Right forelimb (tissue), 1 donor: ENCODE data around the gene WDR3.

Experiments used
- DNase-seq: peaks from one replicate; pipeline ENCODE4 v3.0.0-alpha.2; 2018

Gene WDR3

DNA sequence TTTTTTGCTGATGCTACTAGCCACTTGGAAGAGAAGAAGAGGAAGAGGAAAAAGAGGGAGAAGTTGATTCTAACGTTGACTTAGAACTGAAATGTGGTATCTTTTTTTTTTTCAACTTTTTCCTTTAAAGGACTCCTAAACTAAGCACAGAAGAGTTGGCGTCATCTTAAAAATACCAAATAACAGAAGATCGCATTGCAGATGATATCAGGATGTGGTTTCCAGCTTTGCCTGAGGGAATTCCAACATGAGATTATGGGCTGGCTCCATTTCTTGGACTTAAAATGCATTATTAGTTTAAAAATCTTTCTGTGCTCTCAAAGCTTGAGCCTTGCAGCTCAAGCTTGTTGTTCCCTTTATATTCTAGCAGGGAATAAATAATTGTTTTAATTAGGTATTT is 29.8 kb downstream of the WDR3 start:
- no peak for DNase-seq

DNA sequence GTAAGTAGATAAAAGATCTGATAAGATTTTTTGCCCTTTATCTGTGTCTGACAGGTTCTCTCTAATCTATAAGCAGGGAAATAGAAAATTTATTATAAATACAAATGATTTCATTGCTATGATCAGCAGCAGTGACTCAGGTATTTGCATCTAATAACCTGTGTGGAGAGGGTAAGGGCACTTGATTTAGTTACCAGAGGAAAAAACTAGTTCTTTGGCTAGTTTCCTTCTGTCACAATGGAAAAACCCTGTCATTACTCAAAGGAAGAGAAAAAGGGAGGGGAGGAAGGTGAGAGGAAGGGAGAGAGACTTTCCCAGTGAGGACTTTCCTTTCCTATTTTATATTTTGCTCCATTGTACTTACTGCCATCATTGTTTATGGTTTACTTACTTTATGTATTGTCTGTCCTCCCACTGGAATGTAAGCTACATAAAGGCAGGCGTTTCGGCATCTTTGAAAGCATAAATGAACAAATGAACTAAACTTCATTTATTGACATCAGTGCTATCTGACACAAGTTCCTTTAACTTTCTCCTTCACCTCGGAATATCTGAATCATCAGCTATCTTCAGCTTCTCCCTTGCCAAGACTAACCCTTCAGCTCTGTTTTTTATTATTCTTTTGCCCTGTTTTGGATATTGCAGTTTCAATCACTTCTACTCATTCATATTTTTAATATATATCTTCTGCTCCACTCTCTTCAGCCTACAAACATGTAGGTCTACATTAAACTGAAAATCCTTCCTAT is 34.9 kb downstream of the WDR3 start:
- DNase-seq, result no peak

DNA sequence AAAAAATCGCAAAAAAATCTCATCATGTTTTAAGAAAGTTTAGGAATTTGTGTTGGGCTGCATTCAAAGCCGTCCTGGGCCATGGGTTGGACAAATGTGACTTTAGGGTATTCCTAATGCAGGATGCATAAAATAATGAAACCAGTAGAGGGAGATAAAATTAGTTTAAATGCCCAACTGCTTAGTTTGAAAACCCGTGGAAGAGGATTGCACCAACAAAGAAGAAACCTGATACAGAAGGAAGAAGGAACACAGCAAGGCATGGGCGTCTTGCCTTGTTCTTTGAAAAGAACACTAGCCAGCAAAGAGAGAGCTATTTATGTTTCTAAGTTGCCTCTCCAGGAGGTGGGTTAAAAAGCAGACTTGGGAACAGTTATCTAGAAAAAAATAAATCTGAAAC is 37.9 kb downstream of the WDR3 start:
- no peak for DNase-seq

DNA sequence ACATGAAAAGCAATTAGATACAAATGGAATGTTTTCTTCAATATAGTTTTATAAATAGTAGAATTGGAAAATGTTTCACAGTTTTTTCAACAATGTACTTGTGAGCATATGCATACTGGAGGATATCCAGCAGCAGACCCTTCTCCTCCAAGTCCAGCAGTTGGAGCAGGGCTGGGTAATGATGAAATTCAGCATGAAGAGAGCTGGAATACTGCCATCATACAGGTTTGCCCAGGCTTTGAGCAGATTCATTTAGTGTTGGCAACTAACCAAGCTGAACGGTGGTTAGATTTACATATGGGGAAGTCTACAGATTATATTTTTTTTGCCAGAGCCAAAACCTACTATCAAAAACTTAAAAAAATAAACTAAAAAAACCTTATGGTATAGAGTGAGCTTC is 38.3 kb downstream of the WDR3 start:
- DNase-seq, result peak; percentile 44

DNA sequence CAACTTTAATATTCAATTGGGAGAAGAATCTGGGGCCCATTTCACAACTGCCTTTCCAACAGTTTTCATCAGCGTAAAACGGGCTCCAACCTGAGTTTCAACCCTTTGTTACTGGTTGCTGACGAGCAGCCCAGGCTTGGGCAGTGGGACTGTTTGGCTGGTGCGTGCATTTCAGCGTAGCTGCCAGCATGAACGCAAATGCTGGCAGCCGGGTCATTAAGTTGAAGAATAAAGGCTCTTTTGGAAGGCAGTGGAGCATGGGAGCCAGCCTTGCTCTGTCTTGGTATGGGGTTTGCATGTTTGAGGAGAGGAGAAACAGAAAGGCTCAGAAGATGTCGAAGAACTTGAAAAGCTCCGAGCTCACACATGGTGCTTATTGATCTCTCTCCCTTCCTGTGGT is 40.7 kb downstream of the WDR3 start:
- no peak for DNase-seq

DNA sequence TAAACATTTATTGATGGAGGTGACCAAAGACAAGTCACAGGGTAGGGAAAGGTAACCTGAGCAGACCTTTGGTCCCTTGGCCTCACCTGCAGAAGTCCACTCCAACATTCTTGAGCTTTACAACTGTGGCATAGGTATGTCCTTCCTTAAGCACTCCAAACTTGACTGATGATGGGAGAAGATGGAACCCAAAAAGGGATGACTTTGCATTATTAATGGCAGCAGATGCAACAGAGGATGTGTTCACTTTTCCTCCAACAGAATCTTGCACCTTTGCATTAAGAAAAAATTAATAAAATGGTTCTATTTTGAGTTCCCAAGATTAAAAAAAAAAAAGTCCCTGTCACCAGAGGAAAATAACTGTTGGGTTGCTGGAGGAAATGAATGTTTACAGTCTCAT is 42.2 kb downstream of the WDR3 start:
- DNase-seq, result no peak

DNA sequence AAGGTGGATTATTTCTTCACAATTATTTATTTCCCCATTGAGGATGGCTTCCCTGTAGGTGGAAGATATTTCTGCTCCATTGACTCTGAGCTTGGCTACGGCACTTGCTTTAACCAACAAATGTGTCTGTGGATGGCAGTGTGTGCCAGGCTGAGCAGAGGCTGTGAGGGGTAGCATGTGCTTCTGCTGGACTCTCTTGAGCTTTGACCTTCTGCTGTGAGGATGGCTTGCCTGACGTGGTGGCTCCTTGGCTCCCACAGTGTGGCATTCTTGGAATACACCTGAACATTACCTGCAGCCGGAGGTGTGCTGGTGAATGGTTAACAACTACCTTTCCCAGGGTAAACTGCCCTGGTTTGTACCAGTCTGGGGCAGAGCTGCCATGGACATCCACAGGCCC is 46.8 kb downstream of the WDR3 start:
- DNase-seq, result no peak

DNA sequence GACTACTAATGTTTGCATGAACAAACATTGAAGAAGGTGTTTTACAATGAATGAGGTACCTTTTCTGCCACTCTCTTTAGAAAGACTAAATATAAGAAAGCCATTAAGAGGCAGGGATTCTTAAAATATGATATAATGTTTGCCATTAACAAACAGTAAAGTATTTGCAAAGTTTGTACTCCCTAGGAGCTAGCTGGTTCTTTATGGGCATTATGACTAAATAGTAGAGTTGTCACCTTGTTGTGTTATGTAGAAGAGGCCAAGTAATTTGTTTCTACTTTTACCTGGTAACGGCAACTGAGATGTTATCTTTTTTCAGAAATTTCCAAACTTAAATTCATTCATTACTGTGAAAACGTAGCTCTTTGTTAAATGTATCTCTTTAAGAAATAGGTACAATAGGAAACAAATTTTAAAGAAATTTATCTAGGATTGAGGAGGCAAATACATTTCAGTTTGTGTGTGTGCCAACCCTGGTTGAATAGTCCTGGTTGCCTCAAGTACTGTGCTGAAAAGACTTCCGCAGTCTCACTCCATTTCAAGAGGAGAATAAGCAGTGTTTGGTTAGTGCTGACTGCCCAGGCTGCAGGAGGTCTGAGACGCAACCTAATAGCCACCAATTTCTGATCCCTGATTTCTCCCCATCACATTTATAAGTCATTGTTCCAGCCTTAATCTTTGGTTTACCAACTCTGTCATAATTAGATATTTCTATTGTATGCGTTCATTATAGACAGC is 52.1 kb downstream of the WDR3 start:
- DNase-seq, result no peak

DNA sequence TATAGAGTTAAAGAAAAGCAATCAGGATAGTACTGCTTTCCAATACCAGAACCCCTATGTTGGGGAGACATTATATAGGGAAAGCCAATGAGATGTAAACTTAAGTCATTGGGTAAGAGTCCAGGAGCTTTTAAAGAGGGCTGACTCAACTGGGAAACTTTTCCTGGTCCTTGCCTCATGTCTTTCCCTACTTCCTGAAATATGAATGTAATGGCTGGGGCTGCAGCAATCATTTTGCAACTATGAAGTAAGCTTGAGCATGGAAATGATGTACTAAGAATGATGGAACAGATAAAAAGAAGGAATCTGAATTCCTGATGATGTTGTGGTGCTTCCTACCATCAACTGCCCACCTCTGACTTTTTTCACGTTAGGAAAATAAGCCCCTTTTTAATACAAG is 55.7 kb downstream of the WDR3 start:
- no peak for DNase-seq

DNA sequence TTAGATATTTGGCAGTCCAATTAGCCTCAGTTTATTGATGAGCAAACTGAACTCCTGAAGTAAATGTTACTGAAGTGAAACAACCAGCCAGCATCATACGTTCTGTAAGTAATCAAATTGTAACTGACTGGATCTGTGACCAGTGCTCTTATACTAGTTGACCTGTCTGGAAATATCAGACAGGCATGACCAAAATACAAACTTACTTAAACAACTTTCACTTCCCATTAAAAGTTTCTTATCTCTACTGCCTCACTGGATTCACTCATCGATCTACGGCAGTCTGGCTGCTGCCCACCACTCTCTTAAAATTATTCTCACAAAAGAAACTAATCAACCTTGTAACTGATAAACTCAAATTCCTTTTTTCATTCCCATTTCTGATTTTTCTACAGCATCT is 56.4 kb downstream of the WDR3 start:
- DNase-seq, result no peak

DNA sequence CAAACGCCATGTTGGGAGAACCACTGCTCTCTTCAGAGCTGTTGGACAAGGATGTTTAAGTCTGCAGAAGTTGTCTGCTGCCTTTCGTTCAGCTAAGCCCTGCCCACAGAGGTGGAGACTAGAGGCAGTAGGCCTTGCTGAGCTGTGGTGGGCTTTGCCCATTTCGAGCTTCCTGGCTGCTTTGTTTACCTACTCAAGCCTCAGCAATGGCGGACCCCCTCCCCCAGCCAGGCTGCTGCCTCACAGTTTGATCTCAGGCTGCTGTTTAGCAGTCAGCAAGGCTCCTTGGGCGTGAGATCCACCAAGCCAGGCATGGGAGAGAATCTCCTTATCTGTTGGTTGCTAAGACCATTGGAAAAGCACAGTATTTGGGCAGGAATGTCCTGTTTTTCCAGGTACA is 74.8 kb downstream of the WDR3 start:
- no peak for DNase-seq

DNA sequence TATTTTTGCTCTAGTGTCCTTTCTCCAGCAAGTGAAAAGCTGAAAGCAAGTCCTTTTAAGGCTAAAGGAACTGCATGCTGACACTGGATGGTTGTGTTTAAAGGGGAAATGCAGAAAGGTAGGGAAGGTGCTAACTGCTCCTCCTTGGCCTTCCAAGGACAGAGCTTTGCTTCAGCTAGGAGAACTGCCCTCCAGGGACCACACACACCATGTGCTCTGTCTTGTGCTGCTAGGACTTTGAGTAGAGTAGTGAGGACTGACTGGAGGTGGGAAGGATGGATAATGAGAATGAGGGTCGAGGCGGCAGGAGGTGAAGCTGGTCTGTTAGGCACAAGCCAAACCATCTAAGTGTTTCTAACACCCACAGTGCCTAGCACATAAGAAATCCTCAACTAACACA is 77.9 kb downstream of the WDR3 start:
- no peak for DNase-seq

DNA sequence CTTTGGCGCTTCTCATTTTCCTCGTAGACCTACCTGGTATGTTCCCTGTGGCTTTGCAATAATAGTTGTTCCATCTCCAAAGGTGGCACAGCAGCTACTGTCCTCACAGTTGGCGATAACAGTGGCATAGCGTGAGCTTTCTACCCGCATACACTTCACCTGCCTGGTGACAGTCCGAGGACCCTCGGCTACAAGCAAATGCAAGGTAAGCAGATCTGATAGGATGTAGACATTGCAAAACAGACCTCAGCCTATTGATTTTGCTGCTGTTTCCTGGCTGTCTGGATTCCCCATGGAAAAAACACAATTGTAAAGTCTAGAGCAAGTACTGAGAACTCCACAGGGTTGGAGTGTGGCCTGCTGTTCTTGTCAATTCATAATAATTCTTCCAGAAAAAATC is 78.5 kb downstream of the WDR3 start:
- no peak for DNase-seq

DNA sequence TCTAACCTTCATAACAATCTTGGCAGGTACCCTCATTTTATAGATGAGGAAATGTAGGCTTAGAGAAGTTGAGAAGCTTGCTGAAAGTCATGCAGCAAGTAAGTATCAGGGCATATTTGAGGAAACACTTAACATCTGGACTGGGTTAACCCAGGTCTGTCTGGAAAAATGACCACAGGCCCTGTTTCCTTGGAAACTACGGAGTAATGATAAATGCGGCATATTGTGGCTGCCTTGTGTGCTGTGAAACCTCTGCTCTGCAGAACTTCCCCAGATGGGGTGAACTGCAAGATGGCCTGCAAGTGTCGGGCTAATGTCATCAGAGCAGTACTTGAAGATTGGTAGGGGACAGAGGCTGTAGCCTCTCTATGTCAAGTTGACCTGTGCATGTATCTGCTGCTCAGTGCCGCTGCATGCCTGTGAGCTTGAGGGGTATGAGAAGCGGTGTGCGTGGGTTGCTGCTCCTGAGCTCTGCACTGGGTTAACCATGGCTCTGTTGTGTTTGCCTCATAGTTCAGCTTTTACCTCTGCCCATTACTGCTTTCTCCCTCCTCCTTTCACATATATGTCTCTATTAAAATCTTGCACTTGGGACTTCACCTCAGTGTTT is 83.1 kb downstream of the WDR3 start:
- DNase-seq, result no peak

DNA sequence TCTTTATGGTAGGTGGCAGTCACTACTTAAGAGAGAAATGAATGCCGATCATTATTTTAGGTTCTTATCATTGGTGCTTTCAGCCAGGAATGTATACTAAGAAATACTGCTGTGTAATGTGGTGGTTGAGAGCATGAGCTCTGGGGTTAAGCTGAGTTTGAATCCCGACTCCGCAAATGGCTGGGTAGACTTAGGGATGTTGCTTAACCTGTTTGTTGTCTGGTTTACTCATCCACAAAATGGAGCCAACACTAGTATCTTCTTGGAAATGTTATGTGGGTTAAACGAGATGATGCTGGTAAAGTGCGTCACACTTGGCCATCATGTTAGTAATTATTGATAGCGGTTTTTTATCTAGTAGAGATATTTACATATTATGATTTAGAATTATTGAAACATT is 83.8 kb downstream of the WDR3 start:
- DNase-seq, result no peak

DNA sequence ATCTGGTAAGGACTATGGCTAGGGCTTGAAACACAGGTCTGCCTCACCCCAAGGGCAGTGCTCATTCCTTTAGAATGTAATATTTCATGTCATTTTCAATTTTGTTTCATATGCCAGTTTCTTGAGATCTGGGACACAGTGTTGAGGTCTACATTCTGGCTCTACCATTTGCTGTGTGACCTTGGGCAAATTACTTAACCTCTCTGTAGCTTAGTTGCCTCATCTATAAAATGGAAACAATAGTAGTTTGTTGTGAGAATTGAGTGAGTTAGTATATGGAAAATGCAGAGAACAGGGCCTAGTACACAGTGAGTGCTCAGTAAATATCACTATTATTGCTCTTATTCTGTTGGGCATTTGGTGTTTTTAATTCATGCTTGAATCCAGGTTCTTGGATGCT is 84.4 kb downstream of the WDR3 start:
- no peak for DNase-seq
